Measurements from ENCODE around the gene AGAP1.

The AGAP1 gene

GRCh38 chr2:235663875-235664274 lies 170.0 kb downstream of the AGAP1 start:
- TF ChIP-seq POLR2AphosphoS5 (IDR thresholded peaks at IDR 0.05; ENCODE audit: low read depth, low read length), result no peak
- no peak for TF ChIP-seq SIN3A (IDR thresholded peaks at IDR 0.05; ENCODE audit: borderline replicate concordance, insufficient read depth, low read length)
- TF ChIP-seq REST (IDR thresholded peaks at IDR 0.05; ENCODE audit: insufficient read depth in 1 of 2, low read depth in 2 of 2, low read length in 2 of 2), result no peak

- no peak for TF ChIP-seq REST (IDR thresholded peaks at IDR 0.05; ENCODE audit: insufficient read depth in 1 of 2, low read depth in 2 of 2, low read length in 2 of 2)
Observed at GRCh38 chr2:235665661-235666212, 171.9 kb downstream of the AGAP1 start.

- TF ChIP-seq FOXP2 (optimal IDR thresholded peaks at IDR 0.05; ENCODE audit: borderline replicate concordance, extremely low read depth, extremely low read length, insufficient read depth) (no peak), REST (IDR thresholded peaks at IDR 0.05; ENCODE audit: insufficient read depth in 1 of 2, low read depth in 2 of 2, low read length in 2 of 2) (no peak), SIN3A (IDR thresholded peaks at IDR 0.05; ENCODE audit: borderline replicate concordance, insufficient read depth, low read length) (no peak), POLR2AphosphoS5 (IDR thresholded peaks at IDR 0.05; ENCODE audit: low read depth, low read length) (no peak), TAF1 (IDR thresholded peaks at IDR 0.05; ENCODE audit: borderline replicate concordance, insufficient read depth, low read length) (no peak)
Observed at GRCh38 chr2:235666213-235666781, 172.5 kb downstream of the AGAP1 start.

DNA sequence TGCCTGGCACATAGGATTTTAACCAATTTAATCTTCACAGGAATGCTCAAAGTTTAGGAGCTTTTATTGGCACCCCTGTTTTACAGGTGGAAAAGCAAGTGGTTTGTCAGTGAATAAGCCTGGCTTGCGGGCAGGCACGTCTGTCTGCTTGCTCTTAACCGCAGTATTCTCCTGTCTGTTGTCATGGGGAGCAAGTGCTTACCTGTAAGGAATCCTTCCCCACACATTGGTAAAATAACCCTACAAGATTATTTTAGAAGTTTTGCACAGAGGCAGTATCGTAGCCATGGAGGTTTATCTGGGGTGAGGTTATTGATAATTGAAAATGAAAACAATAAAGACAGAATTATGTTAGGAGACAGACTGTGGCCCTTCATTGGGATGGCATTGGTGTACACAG lies 174.9 kb downstream of the AGAP1 start:
- no peak for TF ChIP-seq REST (IDR thresholded peaks at IDR 0.05; ENCODE audit: insufficient read depth in 1 of 2, low read depth in 2 of 2, low read length in 2 of 2)
- TF ChIP-seq TAF1 (IDR thresholded peaks at IDR 0.05; ENCODE audit: borderline replicate concordance, insufficient read depth, low read length), result no peak
- TF ChIP-seq FOXP2 (optimal IDR thresholded peaks at IDR 0.05; ENCODE audit: borderline replicate concordance, extremely low read depth, extremely low read length, insufficient read depth), result no peak
- TF ChIP-seq SIN3A (IDR thresholded peaks at IDR 0.05; ENCODE audit: borderline replicate concordance, insufficient read depth, low read length), result no peak
- TF ChIP-seq POLR2AphosphoS5 (IDR thresholded peaks at IDR 0.05; ENCODE audit: low read depth, low read length), result no peak

DNA sequence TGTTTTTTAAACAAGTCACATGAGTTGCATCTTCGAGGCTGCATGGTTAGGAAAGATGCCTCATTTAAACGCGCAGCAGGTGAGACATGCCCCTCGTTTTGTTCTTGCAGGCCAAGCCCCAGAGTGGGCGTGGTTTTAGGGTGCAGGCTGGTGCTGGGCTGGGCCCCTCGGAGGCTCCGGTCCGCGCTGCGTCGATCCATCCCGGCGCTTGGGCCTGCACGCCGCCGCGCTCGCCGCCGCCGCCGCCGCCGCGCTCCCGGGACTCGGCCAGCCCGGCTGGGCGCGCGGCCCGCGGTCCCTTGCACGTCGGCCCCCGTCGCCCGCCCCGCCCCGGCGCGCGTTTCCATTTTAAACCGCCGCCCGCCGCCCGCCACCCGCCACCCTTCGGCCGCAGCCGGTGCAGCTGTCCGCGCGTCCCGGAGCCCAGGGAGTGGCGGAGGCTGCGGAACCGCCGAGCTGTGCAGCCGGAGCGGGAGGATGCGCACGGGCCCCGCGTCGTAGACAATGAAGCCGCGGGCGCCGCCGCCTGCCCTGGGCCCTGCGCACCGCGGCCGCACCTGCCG lies 175.5 kb downstream of the AGAP1 start:
- TF ChIP-seq POLR2AphosphoS5 (IDR thresholded peaks at IDR 0.05; ENCODE audit: low read depth, low read length) (no peak), FOXP2 (optimal IDR thresholded peaks at IDR 0.05; ENCODE audit: borderline replicate concordance, extremely low read depth, extremely low read length, insufficient read depth) (no peak), TAF1 (IDR thresholded peaks at IDR 0.05; ENCODE audit: borderline replicate concordance, insufficient read depth, low read length) (no peak), SIN3A (IDR thresholded peaks at IDR 0.05; ENCODE audit: borderline replicate concordance, insufficient read depth, low read length) (no peak), REST (IDR thresholded peaks at IDR 0.05; ENCODE audit: insufficient read depth in 1 of 2, low read depth in 2 of 2, low read length in 2 of 2) (no peak)
